GM21447 (cell line): ENCODE measurements around the gene BLID.

Source experiments
- ATAC-seq: cut with Tn5 transposase; IDR thresholded peaks from one replicate; pipeline ENCODE4 v1.9.1; 2021; ENCODE audit not compliant: unreplicated experiment

Gene BLID

DNA sequence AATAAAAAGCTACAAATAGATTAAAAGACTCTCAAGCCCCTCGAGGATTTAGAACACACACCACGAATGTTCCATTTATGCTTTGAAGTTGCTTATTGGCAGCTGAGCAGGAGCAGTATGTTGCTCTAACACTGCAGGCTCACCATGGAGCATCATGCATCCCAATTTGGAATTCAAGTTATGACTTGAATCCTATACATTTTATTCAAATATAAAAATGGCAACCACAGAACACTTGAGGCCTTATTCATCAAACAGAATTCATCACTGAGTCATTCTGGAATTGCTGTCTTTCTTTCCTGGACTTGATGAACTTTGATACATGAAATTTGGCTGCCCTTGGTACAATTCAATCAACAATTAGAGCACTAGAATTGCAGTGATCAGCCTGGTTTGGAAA lies 24.5 kb upstream of the BLID start:
- no peak for ATAC-seq

DNA sequence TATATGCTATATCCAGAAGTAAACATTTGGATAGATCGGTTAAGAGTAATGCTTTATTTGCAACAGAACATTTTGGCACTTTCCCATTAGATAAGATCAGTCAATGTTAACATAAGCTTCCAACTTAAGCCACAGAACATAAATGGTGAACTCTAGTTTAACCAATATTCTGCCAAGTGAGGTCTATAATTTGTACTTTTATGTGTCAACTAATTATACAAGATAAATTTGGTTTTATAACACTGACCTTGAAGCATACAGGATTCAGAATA lies 23.5 kb upstream of the BLID start:
- ATAC-seq = no peak

DNA sequence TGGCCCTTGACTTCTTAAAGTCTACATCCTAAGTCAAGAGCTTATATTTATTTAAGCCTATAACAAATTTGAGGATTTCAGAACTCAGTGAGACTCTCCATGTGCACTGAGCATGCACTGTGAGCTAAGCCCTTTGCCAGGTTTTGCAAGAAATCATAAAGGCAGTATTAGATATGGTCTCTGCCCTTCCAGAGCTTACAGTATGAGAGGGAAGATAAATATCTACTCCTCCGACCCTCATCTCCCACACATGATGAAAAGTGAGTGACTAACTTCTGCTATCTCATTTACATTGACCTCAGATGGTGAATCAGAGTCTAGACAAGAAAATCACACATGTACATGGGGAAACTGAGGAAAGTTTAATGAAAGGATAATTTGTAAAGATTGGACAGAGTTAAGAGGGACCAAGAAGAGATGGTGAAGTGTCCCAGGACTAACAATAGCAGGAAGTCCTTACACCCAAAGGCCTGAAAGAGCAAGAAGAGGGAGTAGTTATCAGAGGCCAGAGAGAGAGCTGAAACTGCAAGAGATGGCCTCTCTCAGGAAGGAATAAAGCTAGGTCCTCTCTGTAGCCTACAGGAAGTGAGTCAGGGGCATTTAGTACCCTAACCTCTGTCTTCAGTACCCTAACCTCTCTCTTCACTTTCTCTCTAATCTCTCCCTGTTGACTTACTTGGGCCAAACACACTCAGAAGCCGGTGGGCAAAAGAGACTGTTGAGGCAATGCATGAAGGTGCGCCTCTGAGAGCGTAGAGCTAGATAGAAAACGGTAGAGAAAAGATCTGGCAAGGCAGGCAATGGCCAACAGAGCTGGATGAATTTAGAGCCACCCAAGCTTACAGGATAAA lies 23.0 kb upstream of the BLID start:
- ATAC-seq = no peak

DNA sequence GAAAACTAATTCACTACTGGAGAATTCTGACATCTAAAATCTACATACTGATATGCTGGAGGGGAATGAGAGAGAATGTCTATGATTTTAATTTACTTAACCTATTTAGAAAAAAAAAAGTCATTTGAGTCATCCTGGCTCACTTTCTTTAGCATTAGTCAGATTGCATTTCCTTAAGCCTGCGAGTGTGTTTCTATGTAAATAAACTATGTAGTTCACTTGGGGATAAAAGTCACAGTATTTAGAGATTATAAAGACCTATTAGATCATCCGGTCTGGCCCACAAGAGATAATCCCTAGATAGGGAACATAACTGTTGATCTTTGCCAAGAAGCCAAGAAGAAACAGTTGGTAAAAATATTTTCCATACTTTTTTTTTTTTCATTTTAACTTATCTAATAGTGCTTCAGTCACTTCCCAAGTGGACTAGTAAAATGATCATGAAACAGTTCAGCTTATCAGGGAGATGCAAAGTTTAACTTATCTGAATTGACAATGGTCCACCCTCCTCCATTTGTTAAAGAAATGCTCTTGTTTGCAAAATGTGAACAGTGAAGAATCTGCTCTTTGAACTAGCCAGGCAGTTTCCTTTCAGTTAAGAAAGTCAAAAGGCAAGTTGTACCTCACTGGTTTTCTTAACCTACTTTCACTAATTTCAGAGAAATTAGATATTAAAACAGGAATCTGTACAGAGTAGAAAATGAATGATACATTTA lies 21.2 kb upstream of the BLID start:
- ATAC-seq = no peak

DNA sequence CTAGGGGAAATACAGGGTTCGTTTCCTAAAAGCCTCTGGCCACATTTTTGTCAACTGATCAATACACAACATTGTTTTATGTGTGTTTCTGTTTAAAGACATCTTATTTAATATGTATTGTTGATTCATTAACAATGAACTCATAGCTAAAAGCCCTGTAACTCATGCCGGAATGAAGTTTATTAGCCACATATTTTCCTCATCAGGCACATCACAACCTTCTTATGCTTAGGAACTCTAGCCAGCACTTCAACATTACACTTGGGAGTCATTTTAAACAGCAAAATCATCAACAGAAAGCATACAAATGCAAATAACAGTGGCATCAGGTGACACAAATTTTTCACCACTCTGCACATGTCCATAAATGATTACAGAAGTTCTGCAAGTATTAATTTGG lies 15.1 kb upstream of the BLID start:
- ATAC-seq = no peak

DNA sequence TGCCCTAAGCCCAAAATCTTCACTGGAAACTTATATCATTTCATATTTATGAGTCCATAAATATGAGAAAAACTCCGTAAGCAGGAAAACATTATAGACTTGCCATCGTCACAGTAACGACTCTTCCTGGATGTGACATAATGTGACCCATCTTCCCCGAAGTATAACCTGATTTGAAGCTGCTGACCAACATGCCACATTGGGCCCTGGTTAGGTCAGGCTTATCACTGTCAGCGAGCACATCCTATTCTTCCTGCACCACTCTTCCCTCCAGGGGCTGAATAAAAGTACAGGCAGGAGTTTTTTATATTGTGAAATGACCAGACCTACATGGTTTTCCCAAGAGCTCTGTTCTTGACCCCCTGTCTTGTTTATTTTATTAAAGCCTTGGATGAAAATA lies 12.1 kb upstream of the BLID start:
- no peak for ATAC-seq

DNA sequence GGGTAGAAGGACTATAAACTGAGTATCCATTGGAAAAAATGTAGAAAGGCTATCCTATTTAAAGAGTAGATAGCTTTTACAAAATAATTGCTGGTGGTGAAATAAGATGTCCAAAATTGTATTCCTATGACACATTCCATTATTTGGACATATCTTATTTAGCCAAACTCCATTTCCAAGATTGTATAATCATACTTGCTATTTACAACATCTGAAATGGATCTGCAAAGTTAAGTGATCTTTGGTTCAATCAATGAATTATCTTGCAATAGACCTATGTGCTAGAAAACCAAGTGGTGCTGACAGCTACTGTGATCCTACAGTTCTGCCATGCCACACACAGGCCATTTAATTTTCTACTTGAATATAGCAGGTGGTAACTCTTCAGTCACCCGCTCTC lies 11.0 kb upstream of the BLID start:
- no peak for ATAC-seq

DNA sequence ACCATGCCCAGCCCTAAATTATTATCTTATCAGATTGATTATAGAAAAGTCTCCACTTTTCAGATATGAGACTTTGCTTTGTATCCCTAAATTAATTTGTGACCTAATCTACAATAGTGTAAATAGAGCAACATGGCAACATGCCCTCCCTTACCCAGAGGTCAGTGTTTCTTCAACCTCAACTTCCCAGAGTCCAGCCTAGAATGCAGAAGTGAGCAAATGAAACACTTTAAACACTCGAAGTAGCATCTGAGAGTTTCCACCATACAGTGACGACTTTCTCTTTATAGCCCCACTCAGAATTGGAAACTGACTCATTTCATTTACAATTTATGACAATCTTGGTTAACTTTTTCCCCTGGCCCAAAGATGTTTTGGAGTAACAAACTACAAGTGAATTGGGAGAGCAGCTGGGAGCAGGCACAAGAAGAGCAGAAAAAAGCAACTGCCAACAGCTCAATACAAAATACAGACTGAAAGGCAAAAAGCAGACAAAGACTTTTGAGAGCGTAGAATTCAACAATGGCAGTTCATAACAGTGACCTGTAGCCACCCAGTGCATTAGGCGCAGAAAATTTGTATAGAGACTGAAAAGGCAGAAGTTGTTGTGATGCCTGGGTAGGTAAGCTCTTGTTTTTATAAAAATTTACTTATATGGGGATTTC lies 10.1 kb upstream of the BLID start:
- no peak for ATAC-seq

DNA sequence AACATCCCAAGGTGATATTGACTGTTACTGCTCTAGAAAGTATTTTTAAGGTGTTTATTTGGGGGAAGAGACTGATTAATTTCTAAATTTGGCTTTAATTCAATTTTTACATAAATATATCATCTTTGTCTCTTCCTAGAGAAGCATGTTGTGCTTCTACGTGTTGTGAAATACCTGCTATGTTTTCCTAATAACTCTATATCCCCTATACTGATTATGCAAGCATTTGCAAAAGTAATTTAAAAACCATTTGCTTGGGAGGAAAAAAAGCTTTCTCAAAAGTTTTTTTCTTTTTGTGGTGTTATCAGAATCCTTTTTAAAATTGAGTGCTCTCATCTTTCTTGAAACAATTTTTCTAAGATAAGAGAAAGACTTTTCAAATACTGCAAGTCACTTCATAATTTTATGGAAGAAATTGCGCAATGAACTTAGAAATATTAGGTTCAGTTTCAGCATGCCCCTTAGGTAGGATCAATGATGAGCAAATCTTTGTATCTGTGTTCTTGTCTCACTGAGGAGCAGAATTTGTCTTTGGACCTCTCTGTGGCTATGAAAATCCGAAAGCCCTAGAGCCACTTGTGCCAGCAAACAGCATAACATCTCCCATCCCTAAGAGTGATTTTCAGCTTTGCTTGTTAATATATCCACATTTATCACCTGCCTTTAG lies 7.4 kb upstream of the BLID start:
- no peak for ATAC-seq

DNA sequence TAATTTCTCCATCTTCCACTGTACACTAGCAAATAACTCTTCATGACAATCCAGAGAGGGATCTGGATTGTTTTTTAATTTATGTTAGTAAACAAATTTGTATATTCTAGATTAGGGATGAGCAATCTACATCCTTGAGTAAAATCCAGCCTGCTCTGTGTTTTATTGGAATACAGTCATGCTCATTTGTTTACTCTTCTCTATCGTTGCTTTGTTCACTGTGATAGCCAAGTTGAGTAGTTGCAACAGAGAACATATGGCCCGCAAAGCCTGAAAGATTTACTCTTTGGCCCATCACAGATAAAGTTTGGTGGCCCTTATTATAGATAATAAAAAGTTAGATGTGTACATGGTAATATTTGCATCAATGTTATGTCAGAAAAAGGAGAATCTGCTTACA lies 6.2 kb upstream of the BLID start:
- no peak for ATAC-seq

DNA sequence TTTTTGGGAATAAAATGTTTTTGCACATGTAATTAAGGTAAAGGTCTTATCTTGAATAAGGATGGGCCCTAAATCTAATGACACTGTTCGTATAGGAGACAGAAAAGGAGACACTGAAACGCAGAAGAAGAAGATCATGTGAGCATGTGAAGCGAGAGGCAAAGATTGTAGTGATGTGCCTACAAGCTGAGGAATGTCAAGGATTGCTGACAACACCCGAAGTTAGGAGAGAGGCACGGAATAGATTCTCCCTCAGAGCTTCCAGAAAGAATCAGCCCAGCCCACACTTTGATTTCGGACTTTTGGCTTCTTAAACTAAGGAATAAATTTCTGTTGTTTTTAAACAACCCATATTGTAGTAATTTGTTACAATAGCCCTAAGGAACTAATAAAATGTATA lies 4.1 kb upstream of the BLID start:
- no peak for ATAC-seq

DNA sequence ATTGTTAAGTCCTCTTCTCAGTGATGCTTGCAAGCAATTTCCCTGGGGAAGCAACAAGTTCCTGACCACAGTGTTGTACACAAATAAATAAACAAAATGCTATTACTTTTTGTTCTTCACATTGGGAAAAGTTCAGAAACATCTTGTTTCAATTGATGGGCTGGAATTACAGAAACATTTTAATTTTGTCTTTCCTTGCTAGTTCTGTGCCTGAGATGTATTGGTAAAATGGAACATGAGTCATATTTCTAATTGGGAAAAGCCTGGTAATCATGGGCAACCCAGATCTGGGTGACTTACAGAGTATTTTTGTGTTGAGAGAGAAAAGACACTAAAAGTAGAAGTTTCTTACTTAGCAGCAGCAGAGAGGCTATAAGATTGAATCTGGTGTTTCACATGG lies 576 bp upstream of the BLID start:
- no peak for ATAC-seq

DNA sequence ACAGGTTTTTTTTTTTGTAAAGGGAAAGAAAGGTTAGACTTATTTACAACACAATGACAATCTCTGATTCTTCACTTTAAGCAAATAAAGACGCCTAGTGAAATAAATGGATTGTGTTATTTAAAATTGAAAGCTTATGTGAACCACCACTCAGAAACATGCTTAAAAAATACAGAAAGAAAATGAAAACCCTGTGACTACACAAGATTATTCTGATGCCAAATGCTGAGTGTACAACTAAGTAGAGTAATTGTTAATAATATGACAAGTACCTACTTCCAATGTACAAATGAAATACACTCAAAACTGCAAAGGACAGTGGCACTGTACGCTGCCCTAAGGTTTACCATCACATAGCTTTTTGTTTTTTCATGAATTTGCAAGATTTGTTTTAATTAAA lies 1.0 kb downstream of the BLID start:
- no peak for ATAC-seq

DNA sequence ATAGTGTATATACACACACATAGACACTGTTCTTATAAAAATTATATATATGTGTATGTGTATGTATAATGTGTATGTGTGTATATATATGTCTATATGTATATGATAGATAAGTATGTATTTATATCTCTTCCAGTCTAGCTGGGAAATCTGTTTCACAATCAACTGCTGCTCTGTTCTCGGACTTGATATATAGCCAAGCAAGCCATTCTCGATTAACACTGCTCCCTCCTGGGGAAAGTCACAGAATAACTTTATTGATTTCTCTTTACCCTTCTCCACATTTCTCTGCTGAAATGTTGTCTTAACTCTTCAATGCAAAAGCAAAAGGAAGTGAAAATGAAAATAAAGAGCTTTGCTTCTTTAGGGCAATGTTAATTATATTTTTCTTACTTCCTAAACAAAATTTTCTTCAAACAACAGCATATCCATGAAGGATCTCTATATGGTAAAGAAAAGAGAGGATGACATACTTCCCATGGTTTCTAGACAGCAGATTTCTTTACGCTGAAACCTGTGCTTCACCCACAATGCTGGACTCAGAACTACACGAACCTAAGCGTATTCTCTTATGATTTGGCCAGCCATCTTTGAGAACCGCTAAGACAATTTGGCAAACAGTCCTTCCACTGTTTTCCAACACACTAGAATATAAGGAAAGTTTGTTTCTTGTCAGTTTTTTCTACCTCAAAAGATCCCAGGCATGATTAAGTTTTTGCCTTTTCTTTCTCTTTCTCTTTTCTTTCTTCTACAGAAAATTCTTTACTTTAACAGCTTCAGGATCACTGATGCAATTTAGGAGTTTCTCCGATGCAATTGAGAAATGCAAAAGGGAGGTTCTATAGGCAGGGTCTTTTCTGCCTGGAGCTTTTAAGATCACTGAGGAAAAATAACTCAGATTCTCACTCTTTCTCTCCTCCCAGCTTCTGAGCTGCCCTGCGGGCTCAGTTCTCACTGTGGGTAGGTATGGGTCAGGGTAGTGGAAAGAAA lies 1.9 kb downstream of the BLID start:
- ATAC-seq = no peak

DNA sequence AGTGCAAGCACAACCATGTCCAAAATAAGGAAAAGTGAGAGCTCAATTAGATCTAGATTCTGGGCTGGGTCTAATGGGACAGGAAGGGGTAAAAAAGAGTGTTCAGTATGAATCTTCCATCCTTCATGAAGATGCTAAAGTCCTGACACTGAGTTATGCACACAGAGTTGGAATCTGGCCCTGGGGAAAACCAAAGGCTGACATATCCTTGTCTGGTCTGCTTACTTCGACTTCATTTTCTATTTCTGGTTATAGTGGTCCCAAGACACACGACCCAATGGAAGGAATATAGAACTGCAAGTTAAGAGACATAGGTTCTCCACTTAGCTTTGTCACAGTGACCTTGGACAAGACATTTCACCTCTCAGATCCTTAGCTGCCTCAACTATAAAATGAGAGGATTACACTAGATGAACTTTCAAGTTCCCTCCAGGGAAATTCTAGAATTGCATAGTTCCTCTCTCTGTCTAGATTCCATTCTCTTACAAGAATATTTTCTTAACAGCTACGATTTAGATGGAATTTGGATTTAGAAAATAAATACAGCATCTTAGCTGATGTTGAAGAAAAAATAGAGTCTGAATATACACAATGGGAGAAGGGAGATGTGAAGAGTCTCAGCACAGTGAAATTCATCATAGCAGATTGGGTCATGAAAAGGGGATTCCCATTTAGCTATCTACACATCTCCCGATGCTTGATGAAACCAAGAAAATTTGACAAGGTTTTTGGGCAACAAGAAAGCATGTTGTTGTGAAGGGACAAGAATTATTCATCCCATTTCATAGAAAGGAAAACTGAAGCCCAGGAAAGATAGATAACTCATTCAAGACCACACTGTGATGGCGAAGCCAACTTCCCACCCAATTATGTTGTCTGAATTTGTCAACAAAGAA lies 3.3 kb downstream of the BLID start:
- no peak for ATAC-seq

DNA sequence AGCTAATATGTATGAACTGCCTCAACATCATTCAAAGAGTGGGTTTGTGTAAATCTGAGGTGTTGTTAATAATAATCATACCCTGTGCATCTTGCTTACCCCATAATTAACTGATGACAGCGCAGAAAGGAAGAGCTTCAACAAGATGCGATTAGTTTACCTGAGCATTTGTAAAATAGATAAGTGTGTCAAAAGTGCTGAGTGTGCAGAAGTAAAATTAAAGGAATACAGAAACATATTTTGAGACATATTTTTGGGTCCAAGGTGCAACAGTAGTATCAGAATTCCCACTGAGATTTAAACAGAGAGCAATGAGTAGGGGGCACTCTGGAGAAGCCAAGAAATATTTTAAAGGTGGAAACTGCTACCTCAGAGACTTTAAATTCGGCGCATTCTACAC lies 6.1 kb downstream of the BLID start:
- no peak for ATAC-seq

DNA sequence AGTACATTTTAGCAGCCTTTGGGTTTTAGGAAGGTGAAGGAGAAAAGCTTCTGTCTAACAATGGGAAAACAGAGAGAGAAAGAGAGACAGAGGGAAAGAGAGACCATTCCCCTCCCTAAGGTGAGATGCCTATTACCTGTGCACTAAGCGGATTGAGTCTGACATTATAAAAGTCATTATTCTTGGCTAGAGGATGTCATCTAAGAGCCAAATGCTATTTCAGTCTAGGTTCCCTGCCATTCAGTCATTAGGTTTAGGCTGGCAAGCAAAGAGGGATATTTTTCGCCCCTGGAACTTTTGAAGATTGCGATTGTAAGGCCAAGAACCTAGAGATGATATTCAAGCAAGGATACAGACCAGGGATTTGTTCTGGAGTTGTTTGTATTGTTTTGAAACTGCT lies 7.2 kb downstream of the BLID start:
- no peak for ATAC-seq

DNA sequence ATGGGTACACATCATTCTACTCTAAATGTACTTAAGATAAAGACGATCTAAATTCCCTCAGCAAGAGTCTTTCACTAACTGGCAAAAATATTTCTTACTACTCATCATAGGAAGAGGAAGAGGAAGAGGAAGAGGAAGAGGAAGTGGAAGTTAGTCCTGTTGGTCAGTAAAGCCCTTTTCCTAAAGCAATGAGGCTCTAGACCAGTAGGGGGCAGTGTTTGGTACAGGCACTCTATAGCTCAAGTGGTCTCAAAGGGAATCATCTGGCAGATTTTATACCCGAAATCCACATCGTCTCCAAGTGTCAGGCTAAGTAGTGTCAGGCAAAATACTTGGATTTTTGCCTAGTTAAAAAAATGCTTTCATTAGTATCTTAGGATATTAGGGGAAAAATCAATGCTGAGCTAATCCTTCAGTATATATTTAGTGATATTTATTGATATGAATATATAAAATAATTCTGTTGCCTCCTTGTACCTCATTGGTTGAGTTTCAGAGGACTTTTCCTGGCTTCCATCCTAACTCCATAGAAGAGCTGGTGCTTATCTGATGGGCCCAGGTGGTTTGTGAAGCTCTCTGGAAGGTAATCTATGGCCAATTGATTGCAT lies 7.7 kb downstream of the BLID start:
- ATAC-seq = no peak

DNA sequence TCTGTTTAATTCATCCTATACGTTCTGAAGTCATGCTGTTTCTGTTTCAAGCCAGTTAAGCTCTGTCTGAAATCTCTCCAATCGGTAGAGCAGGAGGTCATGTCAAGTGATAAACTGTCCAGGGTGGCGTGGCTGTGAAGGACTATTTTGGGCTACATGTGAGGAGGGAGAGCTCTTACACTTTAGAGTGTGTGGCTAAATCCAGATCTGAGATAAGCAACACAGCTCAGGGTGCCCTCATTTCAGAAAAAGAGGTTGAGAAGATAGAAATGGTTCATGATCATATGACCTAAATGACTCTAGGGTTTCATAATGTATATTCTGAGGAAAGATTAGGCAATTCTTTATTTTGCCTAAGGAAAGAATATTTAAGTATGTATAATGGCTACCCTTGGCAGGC lies 8.4 kb downstream of the BLID start:
- ATAC-seq = no peak
